RWPE2 (cell line): ENCODE measurements around the gene COX6B2.

ENCODE experiments used
- ATAC-seq: fragments of 200-7000 bp; cut with Tn5 transposase; 3 replicates; pipeline ENCODE4 v1.9.1; 2021; ENCODE audit warnings: low read depth
- DNase-seq: peaks from one replicate; pipeline ENCODE4 v3.0.0-alpha.2; 2020; ENCODE audit warnings: low spot score
- H3K27ac ChIP-seq: fragments of 450-650 bp; 2 replicates; pipeline ENCODE4 v1.5.1; 2017; ENCODE audit warnings: mild to moderate bottlenecking; ENCODE audit not compliant: poor library complexity, severe bottlenecking
- H3K27me3 ChIP-seq: fragments of 250-450 bp; sonication (Bioruptor Pico); 2 replicates; pipeline ENCODE4 v1.5.1; 2021; ENCODE audit warnings: mild to moderate bottlenecking, moderate library complexity; ENCODE audit not compliant: insufficient read depth, poor library complexity, severe bottlenecking
- H3K36me3 ChIP-seq: fragments of 250-450 bp; sonication (Bioruptor Pico); 2 replicates; pipeline ENCODE4 v1.5.1; 2020; ENCODE audit warnings: low read depth, mild to moderate bottlenecking, moderate library complexity
- H3K4me1 ChIP-seq: fragments of 250-450 bp; sonication (Bioruptor Pico); 2 replicates; pipeline ENCODE4 v1.5.1; 2021; ENCODE audit warnings: mild to moderate bottlenecking, moderate library complexity; ENCODE audit not compliant: insufficient read depth, poor library complexity, severe bottlenecking
- H3K4me3 ChIP-seq: fragments of 250-450 bp; sonication (Bioruptor Pico); 2 replicates; pipeline ENCODE4 v1.5.1; 2021; ENCODE audit warnings: mild to moderate bottlenecking, moderate library complexity; ENCODE audit not compliant: severe bottlenecking
- H3K9me3 ChIP-seq: fragments of 250-450 bp; sonication (Bioruptor Pico); 2 replicates; pipeline ENCODE4 v1.5.1; 2021; ENCODE audit warnings: mild to moderate bottlenecking, moderate library complexity; ENCODE audit not compliant: severe bottlenecking
- CTCF ChIP-seq: fragments of 450-650 bp; IDR thresholded peaks from one replicate; pipeline ENCODE4 v1.5.1; 2017; ENCODE audit warnings: mild to moderate bottlenecking, moderate library complexity; ENCODE audit not compliant: poor library complexity, severe bottlenecking

Gene COX6B2

GRCh38 chr19:55392820-55393761 lies 38.6 kb upstream of the COX6B2 start:
- Histone ChIP-seq H3K4me3 (no peak overlapping the region), H3K36me3 (peaks cover 38% of the 10 kb centered on the region), H3K4me1 (no peaks in the 10 kb centered on the region), H3K27me3 (no peaks in the 10 kb centered on the region), H3K9me3 (no peaks in the 10 kb centered on the region), H3K27ac (no peak overlapping the region)
- no peak for ATAC-seq
- no peak for TF ChIP-seq CTCF
- no peak for DNase-seq

- H3K9me3 ChIP-seq = no peaks in the 10 kb centered on the region
- H3K27me3 ChIP-seq = no peaks in the 10 kb centered on the region
- H3K27ac ChIP-seq = no peak overlapping the region
- no peak overlapping the region for H3K4me3 ChIP-seq
- H3K36me3 ChIP-seq = peaks cover 49% of the 10 kb centered on the region
- ATAC-seq (peak; percentile 51), DNase-seq (no peak)
- TF ChIP-seq CTCF = no peak
- peaks cover 4% of the 10 kb centered on the region for H3K4me1 ChIP-seq
Observed at GRCh38 chr19:55391702-55392615, 37.4 kb upstream of the COX6B2 start.

- no peak for ATAC-seq
- DNase-seq = no peak
- H3K27me3 ChIP-seq = no peaks in the 10 kb centered on the region
- no peak for TF ChIP-seq CTCF
- H3K4me1 ChIP-seq = peaks cover 4% of the 10 kb centered on the region
- peak overlapping the region; percentile 6 for H3K27ac ChIP-seq
- no peak overlapping the region for H3K4me3 ChIP-seq
- no peaks in the 10 kb centered on the region for H3K9me3 ChIP-seq
- peaks cover 56% of the 10 kb centered on the region for H3K36me3 ChIP-seq
Observed at GRCh38 chr19:55391191-55391670, 36.7 kb upstream of the COX6B2 start.

- peaks cover 60% of the 10 kb centered on the region for H3K36me3 ChIP-seq
- H3K27ac ChIP-seq = peak overlapping the region; percentile 6
- TF ChIP-seq CTCF = no peak
- peaks cover 4% of the 10 kb centered on the region for H3K4me1 ChIP-seq
- DNase-seq = no peak
- no peaks in the 10 kb centered on the region for H3K27me3 ChIP-seq
- no peaks in the 10 kb centered on the region for H3K9me3 ChIP-seq
- no peak for ATAC-seq
- H3K4me3 ChIP-seq = no peak overlapping the region
Observed at GRCh38 chr19:55390461-55390880, 36.0 kb upstream of the COX6B2 start.
